ENCODE measurements around the gene TLR10. TPM values are rescaled to one million over a fixed set of nuclear protein-coding genes. Genes with fewer than 3 reads are reported as not detected.

TLR10 gene
- polyA plus RNA-seq, 1 donor from 2014 or later = 0.14 TPM

DNA sequence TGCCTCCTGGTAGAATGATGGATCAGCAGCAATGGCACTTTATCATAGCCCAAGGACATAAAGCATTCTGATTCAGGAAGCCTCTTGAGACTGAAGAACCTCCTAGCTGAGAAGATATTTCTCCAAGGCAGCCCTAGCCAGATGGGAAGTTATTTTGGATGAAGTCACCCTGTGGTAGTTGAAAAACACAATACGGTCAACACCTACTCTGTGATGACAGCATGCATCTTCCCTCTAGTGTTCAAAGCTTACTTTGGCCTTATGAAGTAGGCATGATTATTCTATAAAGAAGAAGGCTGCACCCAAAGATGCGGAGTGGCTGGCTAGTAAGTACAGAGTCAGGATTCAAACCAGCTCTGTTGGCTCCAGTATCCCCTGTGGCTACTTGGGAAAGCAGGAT is 47.9 kb downstream of the TLR10 start:
- Histone ChIP-seq H3F3A (ENCODE audit: insufficient read depth, low read length, poor library complexity, severe bottlenecking) (no peaks in the 10 kb centered on the region), H2AFZ (ENCODE audit: low read depth, low read length) (no peak overlapping the region), H3K27ac (ENCODE audit: low read length) (no peak overlapping the region), H3K36me3 (ENCODE audit: insufficient read depth, low read length) (no peaks in the 10 kb centered on the region), H3K4me3 (ENCODE audit: low read length) (no peak overlapping the region), H3K79me2 (replicated peaks; ENCODE audit: insufficient read depth, low read length) (no peaks in the 10 kb centered on the region), H3K9me2 (ENCODE audit: insufficient read depth, low read length) (no peaks in the 10 kb centered on the region), H4K20me1 (ENCODE audit: insufficient read depth) (no peaks in the 10 kb centered on the region), H3K9ac (ENCODE audit: low read length) (no peak overlapping the region), H3K27me3 (ENCODE audit: insufficient read depth, low read depth, low read length) (no peaks in the 10 kb centered on the region), H3K9me3 (ENCODE audit: low read length) (no peaks in the 10 kb centered on the region), H3K4me2 (ENCODE audit: low read length) (no peak overlapping the region)
- TF ChIP-seq POLR2AphosphoS5 (IDR thresholded peaks at IDR 0.05) (no peak), SMC3 (conservative IDR thresholded peaks at IDR 0.05; ENCODE audit: poor library complexity) (no peak), EP300 (conservative IDR thresholded peaks at IDR 0.05; ENCODE audit: poor library complexity, severe bottlenecking) (no peak), REST (IDR thresholded peaks at IDR 0.05; ENCODE audit: borderline replicate concordance) (no peak), TAF1 (IDR thresholded peaks at IDR 0.05; ENCODE audit: low read depth) (no peak), MXI1 (conservative IDR thresholded peaks at IDR 0.05; ENCODE audit: poor library complexity, severe bottlenecking) (no peak), EZH2 (IDR thresholded peaks at IDR 0.05; ENCODE audit: borderline replicate concordance, insufficient read depth, low read length, poor library complexity, severe bottlenecking) (no peak), RAD21 (conservative IDR thresholded peaks at IDR 0.05) (no peak)
- TF ChIP-seq, protein P1, sequence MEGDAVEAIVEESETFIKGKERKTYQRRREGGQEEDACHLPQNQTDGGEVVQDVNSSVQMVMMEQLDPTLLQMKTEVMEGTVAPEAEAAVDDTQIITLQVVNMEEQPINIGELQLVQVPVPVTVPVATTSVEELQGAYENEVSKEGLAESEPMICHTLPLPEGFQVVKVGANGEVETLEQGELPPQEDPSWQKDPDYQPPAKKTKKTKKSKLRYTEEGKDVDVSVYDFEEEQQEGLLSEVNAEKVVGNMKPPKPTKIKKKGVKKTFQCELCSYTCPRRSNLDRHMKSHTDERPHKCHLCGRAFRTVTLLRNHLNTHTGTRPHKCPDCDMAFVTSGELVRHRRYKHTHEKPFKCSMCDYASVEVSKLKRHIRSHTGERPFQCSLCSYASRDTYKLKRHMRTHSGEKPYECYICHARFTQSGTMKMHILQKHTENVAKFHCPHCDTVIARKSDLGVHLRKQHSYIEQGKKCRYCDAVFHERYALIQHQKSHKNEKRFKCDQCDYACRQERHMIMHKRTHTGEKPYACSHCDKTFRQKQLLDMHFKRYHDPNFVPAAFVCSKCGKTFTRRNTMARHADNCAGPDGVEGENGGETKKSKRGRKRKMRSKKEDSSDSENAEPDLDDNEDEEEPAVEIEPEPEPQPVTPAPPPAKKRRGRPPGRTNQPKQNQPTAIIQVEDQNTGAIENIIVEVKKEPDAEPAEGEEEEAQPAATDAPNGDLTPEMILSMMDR (IDR thresholded peaks at IDR 0.05; ENCODE audit: poor library complexity, severe bottlenecking) = no peak

DNA sequence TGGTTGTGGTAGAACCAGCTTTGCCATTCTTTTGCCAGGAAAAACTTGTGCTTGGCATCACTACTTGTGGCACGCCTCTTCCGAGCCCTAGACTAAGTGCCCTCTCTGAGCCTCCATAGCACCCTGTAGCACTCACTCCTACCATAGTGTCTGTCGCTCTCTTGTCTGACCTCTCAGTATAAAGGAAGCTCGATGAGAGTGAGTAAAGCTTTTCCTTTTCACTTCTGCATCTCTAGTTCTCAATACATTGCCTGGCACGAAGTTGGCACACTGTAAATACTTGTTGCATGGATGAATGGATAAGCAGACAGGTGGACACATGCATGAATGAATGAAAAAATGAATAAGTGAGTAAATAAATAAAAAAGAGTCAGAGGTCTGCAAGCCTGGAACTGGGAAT is 48.3 kb downstream of the TLR10 start:
- no peak for TF ChIP-seq EP300 (conservative IDR thresholded peaks at IDR 0.05; ENCODE audit: poor library complexity, severe bottlenecking)
- TF ChIP-seq REST (IDR thresholded peaks at IDR 0.05; ENCODE audit: borderline replicate concordance) = no peak
- no peak for TF ChIP-seq MXI1 (conservative IDR thresholded peaks at IDR 0.05; ENCODE audit: poor library complexity, severe bottlenecking)
- no peak for TF ChIP-seq TAF1 (IDR thresholded peaks at IDR 0.05; ENCODE audit: low read depth)
- TF ChIP-seq, protein P1 (IDR thresholded peaks at IDR 0.05; ENCODE audit: poor library complexity, severe bottlenecking) = no peak
- TF ChIP-seq SMC3 (conservative IDR thresholded peaks at IDR 0.05; ENCODE audit: poor library complexity) = no peak
- no peaks in the 10 kb centered on the region for H3K36me3 ChIP-seq (ENCODE audit: insufficient read depth, low read length)
- no peaks in the 10 kb centered on the region for H3K79me2 ChIP-seq (replicated peaks; ENCODE audit: insufficient read depth, low read length)
- H3F3A ChIP-seq (ENCODE audit: insufficient read depth, low read length, poor library complexity, severe bottlenecking) = no peaks in the 10 kb centered on the region
- H3K27me3 ChIP-seq (ENCODE audit: insufficient read depth, low read depth, low read length) = no peaks in the 10 kb centered on the region
- no peaks in the 10 kb centered on the region for H3K9me3 ChIP-seq (ENCODE audit: low read length)
- no peak overlapping the region for H3K4me2 ChIP-seq (ENCODE audit: low read length)
- no peak overlapping the region for H3K27ac ChIP-seq (ENCODE audit: low read length)
- no peak overlapping the region for H3K4me3 ChIP-seq (ENCODE audit: low read length)
- no peaks in the 10 kb centered on the region for H3K9me2 ChIP-seq (ENCODE audit: insufficient read depth, low read length)
- H3K9ac ChIP-seq (ENCODE audit: low read length) = no peak overlapping the region
- H4K20me1 ChIP-seq (ENCODE audit: insufficient read depth) = no peaks in the 10 kb centered on the region
- H2AFZ ChIP-seq (ENCODE audit: low read depth, low read length) = no peak overlapping the region

Measured in neural cell (in vitro differentiated cells).